Lower leg skin (tissue), 4 donors: ENCODE results near the gene DSN1. TPM values are rescaled to one million over a fixed set of nuclear protein-coding genes. Genes with fewer than 3 reads are reported as not detected.
"Not testable (repeated sequence)": the region's sequence is repeated elsewhere in the genome, so short reads cannot be mapped to it uniquely, and the experiment has no call there.

Experiments
- DNase-seq, 2 donors: peaks; one replicate each; pipeline ENCODE4 v3.0.0-alpha.2; 2019; ENCODE audit warnings: low spot score in 2 of 2
- H3K4me3 ChIP-seq: fragments of 200-600 bp; sonication (generic); 2 replicates; pipeline ENCODE4 v1.5.1; 2017; ENCODE audit warnings: mild to moderate bottlenecking, low read depth; ENCODE audit not compliant: poor library complexity, severe bottlenecking
- POLR2A ChIP-seq, 2 donors: fragments of 450-650 bp; IDR thresholded peaks; one replicate each; pipeline ENCODE4 v1.6.1; 2016 to 2017; ENCODE audit warnings: antibody characterized with exemption in 2 of 2, mild to moderate bottlenecking in 1 of 2, moderate library complexity in 1 of 2
- WGBS, 2 donors: methylation state at CpG; one replicate each; pipeline ENCODE4 v1.1.5; 2018; 5-methylcytosine and 5-hydroxymethylcytosine counted together
- intact Hi-C: fragments of 100-400 bp; cut with DNase I; formaldehyde crosslinking; loops from one replicate; pipeline ENCODE4 v1.15.0; 2023; ENCODE audit warnings: low total_unique reads
- total RNA-seq, 4 donors: library from RNA; depleted of rRNA; stranded (reverse); fragments of >200 nt; gene quantifications; one replicate each; pipeline ENCODE4 v1.1.0, GENCODE V29; 2016
- TF ChIP-seq, protein P1 (sequence below), 3 donors: fragments of 450-650 bp; IDR thresholded peaks; one replicate each; pipeline ENCODE4 v1.5.1; 2016; ENCODE audit warnings: antibody characterized with exemption in 3 of 3, mild to moderate bottlenecking in 3 of 3, moderate library complexity in 2 of 3

The DSN1 gene
- total RNA-seq, 4 donors from 2014 or later = 7.9 to 11.6 (median 9.0) TPM

DNA sequence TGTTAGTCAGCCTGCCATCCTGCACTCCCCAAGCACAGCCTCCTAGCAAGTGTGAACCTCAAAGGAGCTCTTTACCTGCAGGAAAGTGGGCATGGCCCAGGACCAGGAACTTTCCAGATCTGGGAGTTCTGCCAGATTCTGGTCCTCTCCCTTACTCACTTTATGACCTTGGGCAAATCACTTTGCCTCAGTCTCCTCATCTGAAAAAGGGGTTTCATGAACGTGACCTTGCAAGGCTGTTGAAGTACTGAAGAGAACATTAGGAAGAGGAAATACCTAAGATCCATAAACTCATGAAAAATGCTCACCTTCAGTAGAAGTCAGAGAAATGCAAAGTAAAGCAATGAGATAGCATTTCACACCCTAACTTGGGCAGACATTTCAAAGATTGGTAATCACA, 26.8 kb upstream of the DSN1 start:
- DNase-seq = no peak
- no peak for TF ChIP-seq POLR2A (IDR thresholded peaks at IDR 0.05)
- TF ChIP-seq, protein P1, sequence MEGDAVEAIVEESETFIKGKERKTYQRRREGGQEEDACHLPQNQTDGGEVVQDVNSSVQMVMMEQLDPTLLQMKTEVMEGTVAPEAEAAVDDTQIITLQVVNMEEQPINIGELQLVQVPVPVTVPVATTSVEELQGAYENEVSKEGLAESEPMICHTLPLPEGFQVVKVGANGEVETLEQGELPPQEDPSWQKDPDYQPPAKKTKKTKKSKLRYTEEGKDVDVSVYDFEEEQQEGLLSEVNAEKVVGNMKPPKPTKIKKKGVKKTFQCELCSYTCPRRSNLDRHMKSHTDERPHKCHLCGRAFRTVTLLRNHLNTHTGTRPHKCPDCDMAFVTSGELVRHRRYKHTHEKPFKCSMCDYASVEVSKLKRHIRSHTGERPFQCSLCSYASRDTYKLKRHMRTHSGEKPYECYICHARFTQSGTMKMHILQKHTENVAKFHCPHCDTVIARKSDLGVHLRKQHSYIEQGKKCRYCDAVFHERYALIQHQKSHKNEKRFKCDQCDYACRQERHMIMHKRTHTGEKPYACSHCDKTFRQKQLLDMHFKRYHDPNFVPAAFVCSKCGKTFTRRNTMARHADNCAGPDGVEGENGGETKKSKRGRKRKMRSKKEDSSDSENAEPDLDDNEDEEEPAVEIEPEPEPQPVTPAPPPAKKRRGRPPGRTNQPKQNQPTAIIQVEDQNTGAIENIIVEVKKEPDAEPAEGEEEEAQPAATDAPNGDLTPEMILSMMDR (IDR thresholded peaks at IDR 0.05) = no peak
- WGBS, 2 donors = 77 to 84% methylated on average over 1 of the region's 1 CpG
- no peak overlapping the region for H3K4me3 ChIP-seq
- intact Hi-C loops = no loop called here

DNA sequence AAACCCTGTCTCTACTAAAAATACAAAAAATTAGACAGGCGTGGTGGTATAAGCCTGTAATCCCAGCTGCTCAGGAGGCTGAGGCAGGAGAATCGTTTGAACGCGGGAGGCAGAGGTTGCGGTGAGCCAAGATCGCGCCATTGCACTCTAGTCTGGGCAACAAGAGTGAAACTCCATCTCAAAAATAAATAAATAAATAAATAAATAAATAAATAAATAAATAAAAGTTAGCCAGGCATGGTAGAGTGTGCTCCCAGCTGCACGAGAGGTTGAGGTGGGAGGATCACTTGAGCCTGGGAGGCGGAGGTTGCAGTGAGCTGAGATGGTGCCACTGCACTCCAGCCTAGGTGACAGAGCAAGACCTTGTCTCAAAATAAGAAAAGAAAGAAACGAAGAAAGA, 25.8 kb upstream of the DSN1 start:
- intact Hi-C loops, DNase-seq, H3K4me3 ChIP-seq: not testable (repeated sequence)
- 95 to 97% methylated on average over 10 of the region's 10 CpGs for WGBS, 2 donors

DNA sequence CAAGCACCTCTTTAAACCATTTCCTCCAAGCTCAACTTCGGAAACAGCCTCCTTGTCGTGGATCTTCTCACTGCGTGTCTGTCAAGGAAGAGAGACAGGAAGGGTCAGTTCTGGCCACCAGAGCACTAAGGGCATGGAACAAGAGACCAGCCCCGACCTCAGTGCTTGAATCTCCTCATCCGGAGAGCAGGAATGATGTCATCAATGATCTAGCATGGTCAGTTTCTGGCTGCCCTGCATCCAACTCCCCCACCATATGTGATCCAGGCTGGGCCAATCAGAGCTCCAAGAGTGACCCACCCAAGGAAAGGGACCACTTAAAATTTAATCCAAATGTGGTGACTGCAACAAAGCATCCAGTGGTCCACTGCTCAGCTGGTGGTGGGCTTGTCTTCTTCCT, 23.3 kb upstream of the DSN1 start:
- WGBS, 2 donors = 85 to 87% methylated on average over 5 of the region's 5 CpGs
- intact Hi-C loops = no loop called here

DNA sequence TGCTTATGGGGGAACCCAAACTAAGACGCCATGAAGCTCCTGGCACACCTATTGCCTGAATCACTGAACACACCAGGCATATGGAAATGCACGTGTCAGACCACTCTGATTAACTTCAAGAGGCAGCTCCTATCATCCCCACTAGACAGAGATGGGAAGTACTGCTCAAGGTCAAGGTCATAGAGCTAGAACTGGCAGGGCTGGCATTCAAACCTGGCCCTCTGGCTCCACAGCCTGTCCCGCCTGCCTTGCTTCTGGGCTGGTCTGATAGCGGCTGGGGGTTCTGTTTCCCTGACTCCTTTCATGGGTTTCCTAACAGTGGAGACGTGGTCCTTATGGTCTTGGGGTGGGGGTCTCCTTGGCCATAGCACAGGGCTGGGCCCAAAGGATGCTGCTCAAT, 22.6 kb upstream of the DSN1 start:
- no peak for DNase-seq
- TF ChIP-seq, protein P1 (IDR thresholded peaks at IDR 0.05) = no peak
- TF ChIP-seq POLR2A (IDR thresholded peaks at IDR 0.05) = no peak
- intact Hi-C loops = no loop called here
- H3K4me3 ChIP-seq = no peak overlapping the region
- 92 to 96% methylated on average over 5 of the region's 5 CpGs for WGBS, 2 donors

More for the DNA sequence above, 23.3 kb upstream of the DSN1 start:
- TF ChIP-seq POLR2A (IDR thresholded peaks at IDR 0.05) = no peak
- TF ChIP-seq, protein P1 (IDR thresholded peaks at IDR 0.05) = no peak
- DNase-seq = no peak
- H3K4me3 ChIP-seq = no peak overlapping the region

DNA sequence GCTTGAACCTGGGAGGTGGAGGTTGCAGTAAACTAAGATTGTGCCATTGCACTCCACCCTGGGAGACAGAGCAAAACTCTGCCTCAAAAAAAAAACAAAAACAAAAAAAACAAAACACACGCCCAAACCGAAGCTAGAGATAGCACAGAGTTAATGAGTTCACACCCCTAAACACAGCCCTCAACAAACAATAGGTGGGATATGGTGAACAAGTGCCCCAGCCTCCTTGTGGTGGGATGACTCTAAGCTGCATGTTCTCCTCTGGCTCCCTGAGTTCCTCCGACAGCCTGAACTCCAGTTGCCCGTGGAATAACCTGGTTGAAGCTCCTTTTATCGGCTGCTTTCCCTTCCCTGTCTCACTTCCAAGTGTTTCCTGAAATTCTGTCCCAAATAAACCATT, 22.1 kb upstream of the DSN1 start:
- TF ChIP-seq, protein P1 (IDR thresholded peaks at IDR 0.05) = no peak
- TF ChIP-seq POLR2A (IDR thresholded peaks at IDR 0.05) = no peak
- DNase-seq = no peak
- intact Hi-C loops = no loop called here
- WGBS, 2 donors = 86 to 89% methylated on average over 5 of the region's 5 CpGs
- no peak overlapping the region for H3K4me3 ChIP-seq

DNA sequence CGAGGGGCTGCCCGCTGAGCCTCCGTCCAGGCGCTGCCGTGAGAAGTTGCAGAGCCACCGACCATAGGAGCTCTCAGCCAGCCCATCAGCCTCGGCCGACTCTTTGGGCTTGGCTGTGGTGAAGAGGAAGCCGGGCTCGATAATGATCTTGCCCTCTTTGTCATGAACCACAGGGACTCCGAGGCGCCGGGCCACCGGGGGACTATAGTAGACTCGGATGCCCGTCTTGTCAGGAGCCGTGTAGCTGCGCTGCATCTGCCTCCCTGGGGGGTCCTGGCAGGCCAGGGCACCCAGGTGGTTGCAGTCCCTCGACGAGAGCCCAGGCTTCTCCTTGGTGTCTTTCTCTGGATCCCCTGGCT, 20.5 kb upstream of the DSN1 start:
- WGBS, 2 donors = 89 to 91% methylated on average over 19 to 20 of the region's 20 CpGs
- DNase-seq = no peak
- no peak overlapping the region for H3K4me3 ChIP-seq
- TF ChIP-seq, protein P1 (IDR thresholded peaks at IDR 0.05) = no peak
- no peak for TF ChIP-seq POLR2A (IDR thresholded peaks at IDR 0.05)
- intact Hi-C loops = no loop called here
